ENCODE measurements around the gene GRSF1. TPM values are rescaled to one million over a fixed set of nuclear protein-coding genes. Genes with fewer than 3 reads are reported as not detected.

GRSF1 gene
- total RNA-seq, 1 experiment from 2014 or later = 98.5 TPM

DNA sequence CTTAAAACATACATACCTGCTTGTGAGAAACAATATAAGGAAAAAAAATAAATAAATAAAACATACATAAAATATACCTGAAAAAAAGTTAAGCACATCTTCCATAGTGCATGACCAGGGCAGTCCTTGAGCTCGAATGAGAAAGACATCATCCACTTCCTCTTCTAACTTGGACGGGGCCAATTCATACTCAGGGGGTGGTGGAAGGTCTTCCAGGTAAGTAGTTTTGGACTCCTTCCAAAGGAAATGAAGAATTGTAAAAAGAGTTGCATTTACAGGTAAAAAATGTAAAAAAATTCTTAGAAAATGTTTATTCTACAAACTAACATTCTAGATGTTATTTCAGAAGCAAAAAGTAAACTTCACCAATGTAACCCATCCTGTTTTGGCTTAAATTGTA is 3.6 kb downstream of the GRSF1 start:
- TF ChIP-seq ZNF138 (CRISPR knock-in tag; conservative IDR thresholded peaks at IDR 0.05) = no peak
- no peak for TF ChIP-seq RORB (CRISPR knock-in tag; IDR thresholded peaks at IDR 0.05)
- no peak for TF ChIP-seq NFYB (CRISPR knock-in tag; conservative IDR thresholded peaks at IDR 0.05; ENCODE audit: low read depth)
- TF ChIP-seq ZNF423 (CRISPR knock-in tag; IDR thresholded peaks at IDR 0.05) = no peak
- DNase-seq (ENCODE audit: low spot score) (no peak), ATAC-seq (no peak)
- Mint-ChIP-seq H3K4me3 (no peak overlapping the region), H3K9me3 (no peaks in the 10 kb centered on the region), H3K4me1 (peaks cover 10% of the 10 kb centered on the region), H3K36me3 (peaks cover 40% of the 10 kb centered on the region), H3K27ac (no peak overlapping the region), H3K27me3 (ENCODE audit: low read depth) (no peaks in the 10 kb centered on the region)
- CTCF ChIA-PET = no interaction called here
- POLR2A ChIA-PET = no interaction called here

- H3K27ac Mint-ChIP-seq = no peak overlapping the region
- CTCF ChIA-PET = interaction anchor here (0.6 kb wide), 1 partner anchor 118 kb away, joined by 3 read pairs; no protein-coding TSS in a partner anchor
- no peak for DNase-seq (ENCODE audit: low spot score)
- peaks cover 56% of the 10 kb centered on the region for H3K36me3 Mint-ChIP-seq
- peaks cover 10% of the 10 kb centered on the region for H3K4me1 Mint-ChIP-seq
- no peak for ATAC-seq
- H3K4me3 Mint-ChIP-seq = no peak overlapping the region
- TF ChIP-seq ELF4 (CRISPR knock-in tag; IDR thresholded peaks at IDR 0.05; ENCODE audit: low read depth) (no peak), ESRRA (CRISPR knock-in tag; IDR thresholded peaks at IDR 0.05; ENCODE audit: borderline replicate concordance) (no peak), ZMAT4 (CRISPR knock-in tag; IDR thresholded peaks at IDR 0.05) (no peak), ATF1 (CRISPR knock-in tag; IDR thresholded peaks at IDR 0.05) (no peak)
- no peaks in the 10 kb centered on the region for H3K9me3 Mint-ChIP-seq
- no peaks in the 10 kb centered on the region for H3K27me3 Mint-ChIP-seq (ENCODE audit: low read depth)
- POLR2A ChIA-PET = no interaction called here
These were observed 6.0 kb downstream of the GRSF1 start for GRCh38 chr4:70833675-70834074.

- peaks cover 70% of the 10 kb centered on the region for H3K36me3 Mint-ChIP-seq
- no peaks in the 10 kb centered on the region for H3K4me1 Mint-ChIP-seq
- H3K27me3 Mint-ChIP-seq (ENCODE audit: low read depth) = no peaks in the 10 kb centered on the region
- DNase-seq (ENCODE audit: low spot score) = no peak
- no peak overlapping the region for H3K4me3 Mint-ChIP-seq
- CTCF ChIA-PET = no interaction called here
- no peak for ATAC-seq
- H3K9me3 Mint-ChIP-seq = no peaks in the 10 kb centered on the region
- no peak overlapping the region for H3K27ac Mint-ChIP-seq
- POLR2A ChIA-PET = no interaction called here
- TF ChIP-seq PRRX2 (CRISPR knock-in tag; IDR thresholded peaks at IDR 0.05) = no peak
- TF ChIP-seq ELF4 (CRISPR knock-in tag; IDR thresholded peaks at IDR 0.05; ENCODE audit: low read depth) = no peak
- no peak for TF ChIP-seq ZNF232 (CRISPR knock-in tag; IDR thresholded peaks at IDR 0.05)
- TF ChIP-seq, protein P1, sequence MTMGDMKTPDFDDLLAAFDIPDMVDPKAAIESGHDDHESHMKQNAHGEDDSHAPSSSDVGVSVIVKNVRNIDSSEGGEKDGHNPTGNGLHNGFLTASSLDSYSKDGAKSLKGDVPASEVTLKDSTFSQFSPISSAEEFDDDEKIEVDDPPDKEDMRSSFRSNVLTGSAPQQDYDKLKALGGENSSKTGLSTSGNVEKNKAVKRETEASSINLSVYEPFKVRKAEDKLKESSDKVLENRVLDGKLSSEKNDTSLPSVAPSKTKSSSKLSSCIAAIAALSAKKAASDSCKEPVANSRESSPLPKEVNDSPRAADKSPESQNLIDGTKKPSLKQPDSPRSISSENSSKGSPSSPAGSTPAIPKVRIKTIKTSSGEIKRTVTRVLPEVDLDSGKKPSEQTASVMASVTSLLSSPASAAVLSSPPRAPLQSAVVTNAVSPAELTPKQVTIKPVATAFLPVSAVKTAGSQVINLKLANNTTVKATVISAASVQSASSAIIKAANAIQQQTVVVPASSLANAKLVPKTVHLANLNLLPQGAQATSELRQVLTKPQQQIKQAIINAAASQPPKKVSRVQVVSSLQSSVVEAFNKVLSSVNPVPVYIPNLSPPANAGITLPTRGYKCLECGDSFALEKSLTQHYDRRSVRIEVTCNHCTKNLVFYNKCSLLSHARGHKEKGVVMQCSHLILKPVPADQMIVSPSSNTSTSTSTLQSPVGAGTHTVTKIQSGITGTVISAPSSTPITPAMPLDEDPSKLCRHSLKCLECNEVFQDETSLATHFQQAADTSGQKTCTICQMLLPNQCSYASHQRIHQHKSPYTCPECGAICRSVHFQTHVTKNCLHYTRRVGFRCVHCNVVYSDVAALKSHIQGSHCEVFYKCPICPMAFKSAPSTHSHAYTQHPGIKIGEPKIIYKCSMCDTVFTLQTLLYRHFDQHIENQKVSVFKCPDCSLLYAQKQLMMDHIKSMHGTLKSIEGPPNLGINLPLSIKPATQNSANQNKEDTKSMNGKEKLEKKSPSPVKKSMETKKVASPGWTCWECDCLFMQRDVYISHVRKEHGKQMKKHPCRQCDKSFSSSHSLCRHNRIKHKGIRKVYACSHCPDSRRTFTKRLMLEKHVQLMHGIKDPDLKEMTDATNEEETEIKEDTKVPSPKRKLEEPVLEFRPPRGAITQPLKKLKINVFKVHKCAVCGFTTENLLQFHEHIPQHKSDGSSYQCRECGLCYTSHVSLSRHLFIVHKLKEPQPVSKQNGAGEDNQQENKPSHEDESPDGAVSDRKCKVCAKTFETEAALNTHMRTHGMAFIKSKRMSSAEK (CRISPR knock-in tag; IDR thresholded peaks at IDR 0.05; ENCODE audit: borderline replicate concordance) = no peak
- TF ChIP-seq, protein P2, sequence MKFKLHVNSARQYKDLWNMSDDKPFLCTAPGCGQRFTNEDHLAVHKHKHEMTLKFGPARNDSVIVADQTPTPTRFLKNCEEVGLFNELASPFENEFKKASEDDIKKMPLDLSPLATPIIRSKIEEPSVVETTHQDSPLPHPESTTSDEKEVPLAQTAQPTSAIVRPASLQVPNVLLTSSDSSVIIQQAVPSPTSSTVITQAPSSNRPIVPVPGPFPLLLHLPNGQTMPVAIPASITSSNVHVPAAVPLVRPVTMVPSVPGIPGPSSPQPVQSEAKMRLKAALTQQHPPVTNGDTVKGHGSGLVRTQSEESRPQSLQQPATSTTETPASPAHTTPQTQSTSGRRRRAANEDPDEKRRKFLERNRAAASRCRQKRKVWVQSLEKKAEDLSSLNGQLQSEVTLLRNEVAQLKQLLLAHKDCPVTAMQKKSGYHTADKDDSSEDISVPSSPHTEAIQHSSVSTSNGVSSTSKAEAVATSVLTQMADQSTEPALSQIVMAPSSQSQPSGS (CRISPR knock-in tag; IDR thresholded peaks at IDR 0.05; ENCODE audit: borderline replicate concordance, low read depth) = no peak
- no peak for TF ChIP-seq ZBTB21 (CRISPR knock-in tag; IDR thresholded peaks at IDR 0.05; ENCODE audit: borderline replicate concordance)
- TF ChIP-seq EMX1 (CRISPR knock-in tag; IDR thresholded peaks at IDR 0.05) = no peak
- no peak for TF ChIP-seq ZSCAN18 (CRISPR knock-in tag; IDR thresholded peaks at IDR 0.05)
- TF ChIP-seq PRDM15 (CRISPR knock-in tag; IDR thresholded peaks at IDR 0.05) = no peak
- no peak for TF ChIP-seq NFYB (CRISPR knock-in tag; conservative IDR thresholded peaks at IDR 0.05; ENCODE audit: low read depth)
- TF ChIP-seq ZNF121 (CRISPR knock-in tag; IDR thresholded peaks at IDR 0.05) = no peak
- no peak for TF ChIP-seq ATF1 (CRISPR knock-in tag; IDR thresholded peaks at IDR 0.05)
- no peak for TF ChIP-seq ETV6 (CRISPR knock-in tag; IDR thresholded peaks at IDR 0.05)
- TF ChIP-seq CREB1 (CRISPR knock-in tag; IDR thresholded peaks at IDR 0.05) = no peak
- TF ChIP-seq FOXJ3 (CRISPR knock-in tag; IDR thresholded peaks at IDR 0.05; ENCODE audit: borderline replicate concordance) = no peak
- no peak for TF ChIP-seq MAX (CRISPR knock-in tag; IDR thresholded peaks at IDR 0.05)
These were observed 8.4 kb downstream of the GRSF1 start for GRCh38 chr4:70831293-70831692.
